ENCODE measurements around the gene MKLN1. TPM values are rescaled to one million over a fixed set of nuclear protein-coding genes. Genes with fewer than 3 reads are reported as not detected.

MKLN1 gene
- total and polyA plus RNA-seq, 2 of the 13 experiments (the other 11 are each of a cell fraction or from before 2014, with no cell fraction given), result 33.6 to 43.5 TPM

GRCh38 chr7:131424219-131424822 is 96.6 kb downstream of the MKLN1 start (continued):
- no peak for TF ChIP-seq LRRFIP1 (CRISPR knock-in tag; conservative IDR thresholded peaks at IDR 0.05)
- no peak for TF ChIP-seq ZNF83 (CRISPR knock-in tag; IDR thresholded peaks at IDR 0.05; ENCODE audit: borderline replicate concordance)
- TF ChIP-seq ZNF432 (CRISPR knock-in tag; IDR thresholded peaks at IDR 0.05; ENCODE audit: borderline replicate concordance), result no peak
- TF ChIP-seq ZKSCAN5 (CRISPR knock-in tag; IDR thresholded peaks at IDR 0.05), result no peak
- TF ChIP-seq ZNF367 (CRISPR knock-in tag; IDR thresholded peaks at IDR 0.05; ENCODE audit: borderline replicate concordance), result no peak
- TF ChIP-seq MAF1 (CRISPR knock-in tag; IDR thresholded peaks at IDR 0.05; ENCODE audit: borderline replicate concordance), result no peak

GRCh38 chr7:131425992-131426391 is 98.3 kb downstream of the MKLN1 start:
- Histone ChIP-seq H3K27ac (ENCODE audit: extremely low read length, insufficient read depth, low read length) (no peak overlapping the region), H3K27me3 (ENCODE audit: control insufficient read depth in 1 of 2, insufficient read depth in 2 of 2, low read length in 2 of 2) (no peaks in the 10 kb centered on the region), H2AFZ (ENCODE audit: low read length) (no peak overlapping the region), H3K36me3 (replicated peaks in 1 of 2; ENCODE audit: control insufficient read depth in 1 of 2, insufficient read depth in 2 of 2, low read length in 2 of 2) (peaks cover 7 to 21% of the 10 kb centered on the region in 2 experiments; a peak in 3 of 5 replicates), H3K79me2 (ENCODE audit: insufficient read depth, low read length) (no peaks in the 10 kb centered on the region), H3K9me3 (ENCODE audit: low read length) (no peaks in the 10 kb centered on the region), H3K4me3 (replicated peaks in 1 of 3; ENCODE audit: insufficient read depth in 1 of 3, low read depth in 2 of 3, low read length in 3 of 3) (no peak overlapping the region), H3K9ac (ENCODE audit: insufficient read depth, low read depth, low read length) (no peak overlapping the region), H3K4me2 (ENCODE audit: low read depth, low read length) (no peak overlapping the region), H3K4me1 (ENCODE audit: insufficient read depth, low read length) (peaks cover 6% of the 10 kb centered on the region; the same call in 1 of the 2 replicates), H4K20me1 (ENCODE audit: insufficient read depth, low read length) (peaks cover 9% of the 10 kb centered on the region; the same call in 1 of the 2 replicates)
- CTCF ChIA-PET (ENCODE audit: low intra/inter-chr PET ratio, low total read pairs), result no interaction called here
- 98% methylated on average over 3 of the region's 3 CpGs for WGBS (ENCODE audit: low lambda C conversion rate)
- ATAC-seq (no peak), DNase-seq (ENCODE audit: low spot score) (no peak), FAIRE-seq (no peak)
- intact Hi-C loops (cut with micrococcal nuclease; ENCODE audit: unreplicated experiment), result no loop called here
- no TSS peak for BruUV-seq (replicated peaks)
- POLR2A ChIA-PET, result no interaction called here
- in situ Hi-C loops (cut with HindIII; ENCODE audit: extremely low pct_ligation_motif_present, low pct_unique_long_range_greater_than_20kb), result no loop called here
- TF ChIP-seq PITX1 (CRISPR knock-in tag; IDR thresholded peaks at IDR 0.05) (no peak), ZNF883 (CRISPR knock-in tag; IDR thresholded peaks at IDR 0.05; ENCODE audit: not compliant biosample characterization) (no peak), ZNF646 (CRISPR knock-in tag; IDR thresholded peaks at IDR 0.05) (no peak), RBFOX2 (IDR thresholded peaks at IDR 0.05; ENCODE audit: low read depth, low read length) (no peak), HOXA3 (CRISPR knock-in tag; IDR thresholded peaks at IDR 0.05) (no peak), CENPX (CRISPR knock-in tag; IDR thresholded peaks at IDR 0.05) (no peak), MEF2D (CRISPR knock-in tag; IDR thresholded peaks at IDR 0.05) (no peak)

All from HepG2 (cell line).